ENCODE results near the gene RELCH.
A peak's percentile ranks its signal among the peaks of the same experiment; 100 is the strongest.

Gene RELCH

DNA sequence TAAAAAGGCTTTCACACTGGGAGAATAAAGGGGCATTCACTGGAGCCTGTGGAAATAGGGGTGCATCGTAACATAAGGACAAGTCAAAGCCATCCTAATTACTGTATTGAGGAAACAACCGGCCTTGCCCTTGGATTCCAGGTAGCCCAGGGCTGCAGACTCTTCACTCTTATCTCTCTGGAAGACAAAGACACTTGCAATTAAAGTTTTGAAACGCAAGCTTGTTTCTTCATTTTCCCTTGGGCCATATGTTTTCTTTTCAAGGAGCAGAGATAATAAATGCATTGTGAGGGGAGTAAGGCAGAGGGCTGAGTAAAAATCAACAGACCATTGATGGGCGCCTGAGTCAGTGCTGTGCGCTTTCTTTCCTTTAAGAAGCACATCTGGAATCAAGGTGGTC lies 149.6 kb downstream of the RELCH start:
- TF ChIP-seq CTCF (conservative IDR thresholded peaks at IDR 0.05; ENCODE audit: low read depth): no peak
- POLR2A ChIA-PET (ENCODE audit: low non-redundant PET): no interaction called here
- CTCF ChIA-PET: interaction anchor here (0.5 kb wide), 1 partner anchor 30 kb away, joined by 3 read pairs; no protein-coding TSS in a partner anchor
- DNase-seq (ENCODE audit: low spot score): no peak
- no peak overlapping the region for H3K27ac ChIP-seq

DNA sequence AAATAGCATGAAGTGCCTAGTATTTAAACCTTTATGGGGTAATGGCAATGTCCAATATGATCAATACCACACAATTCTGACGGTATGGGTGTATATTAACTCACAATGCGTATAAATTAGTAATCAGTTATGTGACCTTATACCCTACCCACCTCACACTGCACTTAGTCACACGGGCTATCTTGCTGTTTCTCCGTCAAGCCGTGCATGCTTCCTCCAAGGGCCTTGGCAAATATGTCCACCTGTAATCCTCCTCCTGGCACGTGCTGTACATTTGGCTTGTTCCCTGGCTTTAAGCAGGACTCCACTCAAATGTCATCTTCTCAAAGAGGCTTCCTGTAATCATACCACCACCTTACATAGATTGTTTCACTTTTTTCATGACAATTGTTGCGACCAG lies 150.3 kb downstream of the RELCH start:
- no peak for TF ChIP-seq CTCF (conservative IDR thresholded peaks at IDR 0.05; ENCODE audit: low read depth)
- H3K27ac ChIP-seq: no peak overlapping the region
- no peak for DNase-seq (ENCODE audit: low spot score)
- CTCF ChIA-PET: no interaction called here
- POLR2A ChIA-PET (ENCODE audit: low non-redundant PET): no interaction called here

GRCh38 chr18:62338446-62339105 lies 151.5 kb downstream of the RELCH start:
- no peak for TF ChIP-seq CTCF (conservative IDR thresholded peaks at IDR 0.05; ENCODE audit: low read depth)
- CTCF ChIA-PET: interaction anchor here (0.5 to 1.4 kb wide), 2 partner anchors 9 to 1002 kb away, joined by 4 to 7 read pairs; no protein-coding TSS in a partner anchor
- POLR2A ChIA-PET (ENCODE audit: low non-redundant PET): no interaction called here

GRCh38 chr18:62339106-62339988 lies 152.3 kb downstream of the RELCH start:
- ChIA-PET POLR2A (ENCODE audit: low non-redundant PET) (interaction anchor here (0.5 kb wide), 1 partner anchor 14 kb away, joined by 3 read pairs; no protein-coding TSS in a partner anchor), CTCF (interaction anchor here (0.5 to 1.4 kb wide), 2 partner anchors 9 to 1001 kb away, joined by 4 to 7 read pairs; no protein-coding TSS in a partner anchor)
- DNase-seq (ENCODE audit: low spot score): peak; percentile 76
- TF ChIP-seq CTCF (conservative IDR thresholded peaks at IDR 0.05; ENCODE audit: low read depth): no peak
- H3K27ac ChIP-seq: peak overlapping the region; percentile 39; the same call in 1 of the 2 replicates

More at GRCh38 chr18:62338446-62339105, 151.5 kb downstream of the RELCH start:
- DNase-seq (ENCODE audit: low spot score): no peak
- no peak overlapping the region for H3K27ac ChIP-seq

DNA sequence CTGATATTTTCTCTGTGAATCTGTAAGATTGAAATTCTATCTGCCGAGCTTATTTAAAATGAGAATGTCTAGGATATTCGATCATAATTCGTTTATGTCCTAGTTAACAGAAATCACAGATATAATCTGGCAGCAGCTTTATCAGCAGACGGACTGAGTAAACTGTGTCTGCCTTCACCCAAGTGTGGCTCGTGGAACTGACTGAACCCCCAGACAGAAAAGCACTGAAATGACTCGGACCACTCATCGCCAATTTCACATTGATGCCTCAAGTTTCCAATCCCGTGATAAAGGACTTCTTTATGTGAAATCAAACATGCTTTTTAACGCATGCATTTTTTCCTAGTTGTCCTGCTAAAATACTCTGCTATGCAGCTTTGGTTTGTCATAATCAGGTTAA lies 153.9 kb downstream of the RELCH start:
- no peak overlapping the region for H3K27ac ChIP-seq
- ChIA-PET CTCF (interaction anchor here (0.5 to 0.9 kb wide), 2 partner anchors 210 to 642 kb away, joined by 3 read pairs; no protein-coding TSS in a partner anchor), POLR2A (ENCODE audit: low non-redundant PET) (no interaction called here)
- TF ChIP-seq CTCF (conservative IDR thresholded peaks at IDR 0.05; ENCODE audit: low read depth): no peak
- no peak for DNase-seq (ENCODE audit: low spot score)

DNA sequence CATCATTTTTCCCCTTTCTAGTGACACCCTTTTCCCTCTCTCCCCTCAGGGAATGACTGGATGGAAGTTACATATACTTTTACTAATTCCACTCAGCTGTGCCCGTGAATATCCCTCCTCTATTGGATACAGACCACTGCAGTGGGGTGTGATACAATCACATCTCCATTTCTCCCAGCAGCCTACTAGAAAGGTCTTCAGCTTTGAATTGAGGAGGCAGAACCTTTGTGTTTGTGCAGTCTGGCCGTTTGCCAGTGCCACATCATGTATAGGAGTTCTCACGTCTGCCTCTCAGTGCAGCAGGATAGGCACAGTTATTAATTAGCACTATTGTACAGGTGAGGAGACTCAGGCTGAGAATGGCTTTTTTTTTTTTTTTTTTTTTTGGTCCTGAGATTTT lies 154.4 kb downstream of the RELCH start:
- no peak for DNase-seq (ENCODE audit: low spot score)
- TF ChIP-seq CTCF (conservative IDR thresholded peaks at IDR 0.05; ENCODE audit: low read depth): no peak
- H3K27ac ChIP-seq: no peak overlapping the region
- ChIA-PET CTCF (no interaction called here), POLR2A (ENCODE audit: low non-redundant PET) (no interaction called here)

Measured in RWPE1 (cell line).